ENCODE measurements around the gene CEP68. TPM values are rescaled to one million over a fixed set of nuclear protein-coding genes. Genes with fewer than 3 reads are reported as not detected.

The CEP68 gene
- total RNA-seq, 4 donors from 2014 or later: 17.5 to 53.4 (median 27.6) TPM

DNA sequence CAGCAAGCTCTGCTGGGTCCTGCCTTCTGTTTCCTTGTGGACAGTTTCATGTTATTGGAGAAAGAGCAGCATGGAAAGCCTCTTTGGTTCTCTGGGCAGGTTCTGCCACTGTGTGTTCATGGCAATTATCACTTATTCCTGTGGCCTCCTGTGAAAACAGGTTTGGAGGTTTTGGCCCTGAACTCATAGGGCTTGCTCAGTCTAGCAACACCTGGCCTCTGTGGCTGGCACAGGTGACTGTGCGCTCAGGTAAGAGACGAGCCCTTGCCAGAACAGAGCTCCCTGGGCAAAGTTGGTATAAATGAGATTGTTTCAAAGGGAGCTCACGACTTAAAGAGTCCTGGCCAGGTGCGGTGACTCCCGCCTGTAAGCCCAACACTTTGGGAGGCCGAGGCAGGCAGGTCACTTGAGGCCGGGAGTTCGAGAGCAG, 5.7 kb downstream of the CEP68 start:
- TF ChIP-seq POLR2AphosphoS5 (IDR thresholded peaks at IDR 0.05): no peak
- TF ChIP-seq EP300 (IDR thresholded peaks at IDR 0.05): no peak
- no peak for TF ChIP-seq POLR2A (IDR thresholded peaks at IDR 0.05)
- TF ChIP-seq, protein P1, sequence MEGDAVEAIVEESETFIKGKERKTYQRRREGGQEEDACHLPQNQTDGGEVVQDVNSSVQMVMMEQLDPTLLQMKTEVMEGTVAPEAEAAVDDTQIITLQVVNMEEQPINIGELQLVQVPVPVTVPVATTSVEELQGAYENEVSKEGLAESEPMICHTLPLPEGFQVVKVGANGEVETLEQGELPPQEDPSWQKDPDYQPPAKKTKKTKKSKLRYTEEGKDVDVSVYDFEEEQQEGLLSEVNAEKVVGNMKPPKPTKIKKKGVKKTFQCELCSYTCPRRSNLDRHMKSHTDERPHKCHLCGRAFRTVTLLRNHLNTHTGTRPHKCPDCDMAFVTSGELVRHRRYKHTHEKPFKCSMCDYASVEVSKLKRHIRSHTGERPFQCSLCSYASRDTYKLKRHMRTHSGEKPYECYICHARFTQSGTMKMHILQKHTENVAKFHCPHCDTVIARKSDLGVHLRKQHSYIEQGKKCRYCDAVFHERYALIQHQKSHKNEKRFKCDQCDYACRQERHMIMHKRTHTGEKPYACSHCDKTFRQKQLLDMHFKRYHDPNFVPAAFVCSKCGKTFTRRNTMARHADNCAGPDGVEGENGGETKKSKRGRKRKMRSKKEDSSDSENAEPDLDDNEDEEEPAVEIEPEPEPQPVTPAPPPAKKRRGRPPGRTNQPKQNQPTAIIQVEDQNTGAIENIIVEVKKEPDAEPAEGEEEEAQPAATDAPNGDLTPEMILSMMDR (IDR thresholded peaks at IDR 0.05): no peak
- H3K27ac ChIP-seq: peak overlapping the region; percentile 76
- no peaks in the 10 kb centered on the region for H3K27me3 ChIP-seq
- DNase-seq (ENCODE audit: low spot score in 2 of 2): no peak
- H3K9me3 ChIP-seq: no peaks in the 10 kb centered on the region
- 77% methylated on average over 8 of the region's 8 CpGs for WGBS
- H3K4me1 ChIP-seq: peaks cover 90% of the 10 kb centered on the region
- no peaks in the 10 kb centered on the region for H3K36me3 ChIP-seq
- H3K4me3 ChIP-seq: no peak overlapping the region

DNA sequence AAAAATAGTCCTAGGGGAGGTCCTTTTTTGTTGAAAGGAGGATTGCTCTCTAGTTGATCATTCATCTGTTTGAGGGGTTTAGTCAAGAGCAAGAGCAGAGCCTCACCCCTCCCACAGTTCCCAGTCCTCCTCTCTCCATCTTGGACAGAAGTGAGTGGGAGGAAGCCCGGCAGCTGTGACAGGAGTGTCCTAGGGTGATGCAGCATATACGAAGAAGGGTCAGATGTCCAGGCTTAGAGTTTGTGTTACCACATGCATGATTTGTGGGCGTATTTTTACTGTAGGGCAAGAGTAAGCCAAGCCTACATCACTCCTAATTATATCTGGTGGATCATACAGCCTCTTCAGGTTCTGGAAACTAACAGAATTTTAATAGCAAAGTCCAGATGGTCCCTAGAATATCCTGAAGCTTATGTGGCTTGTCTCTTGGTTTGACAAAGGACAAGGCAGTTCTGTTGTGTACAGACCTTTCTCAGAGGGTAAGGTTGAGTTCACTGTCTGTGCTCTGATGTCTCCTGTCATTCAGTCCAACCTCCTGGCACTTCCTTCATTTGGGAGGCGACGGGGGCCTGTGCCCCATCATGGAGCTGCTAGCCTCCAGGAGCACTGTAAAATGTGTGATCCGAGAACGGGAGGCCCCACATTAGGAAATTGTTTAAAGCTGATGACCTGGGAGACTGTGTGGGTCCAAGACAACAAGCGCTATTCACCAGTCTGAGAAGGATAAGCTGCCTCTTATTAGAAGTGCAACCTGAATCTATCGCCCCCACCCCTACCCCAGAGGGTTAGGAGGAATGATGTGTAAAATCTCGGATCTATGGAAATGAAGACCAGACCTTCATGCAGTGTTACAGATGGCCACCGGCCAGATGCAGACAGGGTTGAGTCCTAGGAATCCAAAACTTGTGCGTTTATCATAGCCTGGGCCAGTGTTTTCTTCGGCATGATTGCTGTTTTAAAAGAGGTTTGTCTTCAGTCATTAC, 6.9 kb downstream of the CEP68 start:
- Histone ChIP-seq H3K4me1 (peaks cover 90% of the 10 kb centered on the region), H3K36me3 (no peaks in the 10 kb centered on the region), H3K27me3 (no peaks in the 10 kb centered on the region), H3K27ac (no peak overlapping the region), H3K9me3 (no peaks in the 10 kb centered on the region), H3K4me3 (no peak overlapping the region)
- 58% methylated on average over 13 of the region's 13 CpGs for WGBS
- no peak for DNase-seq (ENCODE audit: low spot score in 2 of 2)
- no peak for TF ChIP-seq POLR2AphosphoS5 (IDR thresholded peaks at IDR 0.05)

DNA sequence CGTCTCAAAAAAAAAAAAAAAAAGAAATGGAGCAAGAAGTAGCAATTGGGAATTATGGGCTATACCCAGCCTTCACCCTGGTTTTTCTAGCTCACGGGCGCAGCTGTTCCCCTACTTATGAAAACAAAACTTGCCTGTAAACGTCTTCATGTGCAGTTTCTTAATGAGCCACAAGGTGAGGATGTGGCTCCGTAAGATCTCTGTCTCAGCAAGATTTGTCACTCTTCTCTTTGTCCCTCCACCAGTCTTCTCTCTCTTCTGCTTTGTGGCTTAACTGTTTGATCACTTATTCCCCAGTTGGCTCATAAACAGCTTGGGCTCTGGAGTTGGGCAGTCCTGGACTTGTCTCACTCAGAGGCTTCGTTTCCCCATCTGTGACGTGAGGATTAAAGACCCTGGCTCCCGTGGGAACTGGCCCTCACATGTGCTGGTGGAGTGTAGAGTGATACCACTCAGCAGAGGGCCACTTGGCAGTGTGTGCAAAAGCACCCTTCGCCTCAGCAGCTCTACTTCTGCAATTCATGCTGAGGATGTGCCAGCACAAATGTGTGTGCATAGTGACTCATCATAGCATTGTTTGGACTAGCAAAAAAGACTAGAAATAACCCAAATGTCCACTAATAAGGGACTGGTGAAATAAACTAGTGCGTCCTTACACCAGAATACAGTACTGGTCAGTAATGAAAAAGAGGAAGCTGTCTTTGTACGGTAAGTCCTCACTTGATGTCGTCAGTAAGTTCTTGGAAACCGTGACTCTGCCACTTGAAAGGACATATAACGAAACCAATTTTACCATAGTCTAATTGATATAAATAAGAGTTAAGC, 8.7 kb downstream of the CEP68 start:
- TF ChIP-seq EP300 (IDR thresholded peaks at IDR 0.05) (no peak), POLR2AphosphoS5 (IDR thresholded peaks at IDR 0.05) (peak in 1 of 3 donors; percentile 11), POLR2A (IDR thresholded peaks at IDR 0.05) (no peak)
- TF ChIP-seq, protein P1 (IDR thresholded peaks at IDR 0.05): peak; percentile 70 to 72
- Histone ChIP-seq H3K4me1 (peaks cover 94% of the 10 kb centered on the region), H3K27ac (peak overlapping the region; percentile 68), H3K9me3 (no peaks in the 10 kb centered on the region), H3K36me3 (no peaks in the 10 kb centered on the region), H3K27me3 (no peaks in the 10 kb centered on the region), H3K4me3 (peak overlapping the region; percentile 13)
- WGBS: 19% methylated on average over 14 of the region's 14 CpGs
- peak in 1 of 2 donors; percentile 86 for DNase-seq (ENCODE audit: low spot score in 2 of 2)

DNA sequence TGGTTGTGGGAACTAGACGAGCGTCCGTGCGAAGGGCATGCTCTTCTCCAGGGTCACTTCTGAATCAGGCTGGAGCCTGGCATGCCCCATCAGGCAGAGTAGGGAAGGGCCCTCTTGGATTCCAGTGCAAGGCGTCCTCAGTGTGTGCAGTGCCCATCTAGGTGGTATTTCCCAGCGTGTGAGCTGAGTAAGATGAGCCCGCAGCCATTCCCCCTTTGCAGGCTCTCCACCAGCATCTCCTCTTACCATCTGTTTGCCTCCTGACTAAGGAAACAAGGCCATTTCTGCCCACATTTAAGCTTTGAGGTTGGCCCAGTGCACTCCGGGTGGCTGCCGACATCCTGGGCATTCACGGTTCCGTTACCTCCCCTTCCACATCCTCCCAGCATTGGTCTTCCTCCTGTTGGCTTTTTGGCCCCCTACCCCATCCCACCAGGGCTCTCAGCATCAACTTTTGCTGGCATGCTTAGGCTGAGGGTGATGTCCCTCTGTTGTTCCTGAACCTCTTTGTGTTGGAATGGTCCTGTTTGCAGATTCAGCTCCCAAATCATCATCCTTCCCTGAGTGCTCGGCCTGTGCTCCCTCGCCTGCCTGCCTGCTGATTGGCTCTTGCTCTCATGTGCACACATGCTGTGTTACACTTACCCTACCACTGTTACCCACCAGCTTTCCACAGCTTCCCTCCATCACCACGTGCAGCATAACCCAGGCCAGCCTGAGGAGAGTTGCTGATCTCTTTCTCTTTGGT, 11.8 kb downstream of the CEP68 start:
- 67% methylated on average over 14 of the region's 14 CpGs for WGBS
- peaks cover 80% of the 10 kb centered on the region for H3K4me1 ChIP-seq
- H3K9me3 ChIP-seq: no peaks in the 10 kb centered on the region

DNA sequence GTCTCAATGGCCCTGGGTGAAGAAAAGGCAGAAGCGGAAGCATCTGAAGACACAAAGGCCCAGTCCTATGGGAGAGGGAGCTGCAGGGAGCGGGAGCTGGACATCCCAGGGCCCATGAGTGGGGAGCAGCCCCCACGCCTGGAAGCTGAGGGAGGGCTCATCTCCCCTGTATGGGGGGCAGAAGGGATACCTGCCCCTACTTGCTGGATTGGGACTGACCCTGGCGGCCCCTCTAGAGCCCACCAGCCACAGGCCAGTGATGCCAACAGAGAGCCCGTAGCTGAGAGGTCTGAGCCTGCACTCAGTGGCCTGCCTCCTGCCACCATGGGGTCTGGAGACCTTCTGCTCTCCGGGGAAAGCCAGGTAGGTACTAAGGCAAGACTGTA, 13.2 kb downstream of the CEP68 start:
- WGBS: 81% methylated on average over 3 of the region's 6 CpGs
- H3K27ac ChIP-seq: peak overlapping the region; percentile 61
- TF ChIP-seq POLR2A (IDR thresholded peaks at IDR 0.05) (no peak), EP300 (IDR thresholded peaks at IDR 0.05) (no peak), POLR2AphosphoS5 (IDR thresholded peaks at IDR 0.05) (no peak)
- TF ChIP-seq, protein P1 (IDR thresholded peaks at IDR 0.05): no peak
- H3K27me3 ChIP-seq: no peaks in the 10 kb centered on the region
- H3K4me3 ChIP-seq: no peak overlapping the region
- peaks cover 41% of the 10 kb centered on the region for H3K36me3 ChIP-seq
- peaks cover 72% of the 10 kb centered on the region for H3K4me1 ChIP-seq
- no peak for DNase-seq (ENCODE audit: low spot score in 2 of 2)
- no peaks in the 10 kb centered on the region for H3K9me3 ChIP-seq

More for the DNA sequence above, 11.8 kb downstream of the CEP68 start:
- Histone ChIP-seq H3K4me3 (no peak overlapping the region), H3K27ac (no peak overlapping the region), H3K36me3 (peaks cover 27% of the 10 kb centered on the region), H3K27me3 (no peaks in the 10 kb centered on the region)
- TF ChIP-seq, protein P1 (IDR thresholded peaks at IDR 0.05): no peak
- TF ChIP-seq POLR2A (IDR thresholded peaks at IDR 0.05) (no peak), EP300 (IDR thresholded peaks at IDR 0.05) (no peak), POLR2AphosphoS5 (IDR thresholded peaks at IDR 0.05) (no peak)
- no peak for DNase-seq (ENCODE audit: low spot score in 2 of 2)
